ENCODE results near the gene ZGRF1.

DNA sequence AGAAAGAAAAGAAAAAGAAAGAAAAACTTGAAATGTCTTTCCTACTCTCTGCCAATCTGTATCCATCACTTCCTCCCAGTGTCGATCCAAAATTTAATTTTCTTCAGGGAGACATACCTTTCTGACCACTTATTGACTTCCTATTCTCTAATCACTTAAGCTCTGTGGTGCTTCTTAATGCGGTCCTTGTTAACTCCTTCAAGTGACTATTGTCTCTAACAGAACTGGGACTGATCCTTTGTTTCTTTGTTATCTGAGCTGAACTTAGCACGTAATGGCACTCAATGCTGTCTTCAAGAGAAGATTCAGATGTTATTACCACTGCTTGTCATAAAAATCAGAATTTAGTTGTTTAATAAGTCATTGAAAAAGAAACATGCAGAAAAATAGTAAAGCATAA is 31.4 kb upstream of the ZGRF1 start:
- no peak for TF ChIP-seq EZH2 (IDR thresholded peaks at IDR 0.05; ENCODE audit: borderline replicate concordance, low read depth, low read length, severe bottlenecking)
- no peak for TF ChIP-seq CTCF (IDR thresholded peaks at IDR 0.05; ENCODE audit: extremely low read depth in 1 of 2, insufficient read depth in 1 of 2, low read depth in 1 of 2, low read length in 2 of 2)
- TF ChIP-seq POLR2A (IDR thresholded peaks at IDR 0.05; ENCODE audit: low read depth, low read length) = no peak
- TF ChIP-seq POLR2AphosphoS5 (IDR thresholded peaks at IDR 0.05; ENCODE audit: insufficient read depth, low read depth, low read length) = no peak
- no peak for TF ChIP-seq FOS (IDR thresholded peaks at IDR 0.05; ENCODE audit: borderline replicate concordance, insufficient read depth, low read length)
- TF ChIP-seq, protein P1, sequence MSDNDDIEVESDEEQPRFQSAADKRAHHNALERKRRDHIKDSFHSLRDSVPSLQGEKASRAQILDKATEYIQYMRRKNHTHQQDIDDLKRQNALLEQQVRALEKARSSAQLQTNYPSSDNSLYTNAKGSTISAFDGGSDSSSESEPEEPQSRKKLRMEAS (IDR thresholded peaks at IDR 0.05; ENCODE audit: insufficient read depth, insufficient read length) = no peak
- no peak for TF ChIP-seq JUN (IDR thresholded peaks at IDR 0.05; ENCODE audit: borderline replicate concordance, insufficient read depth, insufficient read length, low read depth)
- TF ChIP-seq MYC (IDR thresholded peaks at IDR 0.05; ENCODE audit: low read depth, low read length) = no peak
- no peak for TF ChIP-seq GATA2 (IDR thresholded peaks at IDR 0.05; ENCODE audit: insufficient read depth, insufficient read length, low read depth, low read length)

Measured in endothelial cell of umbilical vein (primary cell).